NB4 (cell line): Measurements from ENCODE around the gene AP3S2.

ENCODE experiments used
- DNase-seq: peaks from one replicate; pipeline ENCODE4 v3.0.0; 2010; ENCODE audit warnings: low read depth
- H3K4me3 ChIP-seq: one replicate; pipeline ENCODE4 v1.5.1; 2011; ENCODE audit warnings: mild to moderate bottlenecking, low read depth, low read length, moderate library complexity
- MYC ChIP-seq: IDR thresholded peaks from 2 replicates; pipeline ENCODE4 v1.6.1; 2011; ENCODE audit warnings: low read depth, low read length
- POLR2A ChIP-seq: IDR thresholded peaks from 2 replicates; pipeline ENCODE4 v1.6.1; 2011; ENCODE audit warnings: mild to moderate bottlenecking; ENCODE audit not compliant: insufficient read length; ENCODE audit errors: extremely low read depth
- TF ChIP-seq, protein P1 (sequence below): IDR thresholded peaks from 2 replicates; pipeline ENCODE4 v1.6.1; 2011; ENCODE audit warnings: low read depth, low read length
- TF ChIP-seq, protein P2 (sequence below): IDR thresholded peaks from one replicate; pipeline ENCODE4 v1.5.1; 2012; ENCODE audit warnings: low read depth, low read length

The AP3S2 gene

DNA sequence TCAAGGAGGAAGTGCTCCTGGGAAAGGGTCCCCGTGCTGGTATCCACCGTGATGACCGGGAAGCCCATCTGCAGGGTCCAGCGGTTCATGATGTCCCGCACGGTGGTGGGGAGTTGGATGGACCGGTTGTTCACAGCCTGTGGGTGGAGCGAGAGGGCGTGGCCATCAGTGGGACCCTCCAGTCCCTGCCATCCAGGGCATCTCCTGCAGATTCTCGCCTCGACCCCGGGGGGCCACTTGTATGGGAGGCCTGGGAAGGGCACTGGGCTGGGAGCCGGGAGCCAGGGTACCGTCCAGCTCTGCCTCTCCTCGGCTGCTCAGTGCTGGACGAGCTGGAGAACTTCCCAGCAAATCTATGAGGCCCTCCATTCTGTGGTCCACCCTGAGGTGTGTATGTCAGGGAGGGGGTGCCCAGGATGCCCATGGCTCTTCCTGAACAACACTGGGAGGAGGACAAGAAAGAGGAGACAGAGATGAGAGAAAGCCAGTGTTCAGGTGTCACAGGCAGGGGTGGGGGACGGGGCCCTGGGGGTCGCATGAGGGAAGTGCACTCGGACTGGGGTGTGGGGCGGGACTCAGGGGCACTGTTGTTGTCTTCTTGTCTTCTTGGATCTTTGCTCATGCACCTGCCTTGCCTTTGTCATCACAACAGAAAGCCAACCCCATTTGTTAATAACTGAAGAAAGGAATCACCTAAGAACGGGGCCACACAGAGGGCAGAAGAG is 92.2 kb downstream of the AP3S2 start:
- H3K4me3 ChIP-seq: no peak overlapping the region

DNA sequence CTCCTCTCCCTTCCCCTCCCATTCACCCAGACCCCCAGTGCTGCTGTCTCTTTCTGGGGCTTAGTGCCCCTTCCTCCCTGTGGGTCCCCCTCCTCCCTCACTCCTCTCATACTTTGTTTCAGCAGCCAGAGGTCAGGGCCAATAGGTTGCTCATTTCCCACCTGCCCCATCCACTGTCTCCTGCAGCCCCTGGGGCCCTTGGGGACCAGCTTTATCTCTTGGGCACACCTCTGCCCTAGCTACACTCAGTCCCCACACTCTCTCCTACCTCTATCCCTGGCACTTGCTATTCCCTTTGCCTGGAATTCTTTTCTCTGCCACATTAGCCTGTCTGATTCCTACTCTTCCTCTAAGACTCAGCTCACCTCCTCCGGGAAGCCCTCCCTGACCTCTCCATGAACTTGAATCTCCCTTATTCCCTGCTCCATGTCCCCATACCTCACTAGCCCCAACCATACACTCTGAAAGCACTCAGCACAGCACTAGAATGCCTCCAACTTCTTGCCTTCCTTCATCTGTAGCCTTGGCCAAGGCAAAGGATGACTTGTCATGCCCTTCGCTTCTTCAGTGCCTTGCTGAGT is 93.8 kb downstream of the AP3S2 start:
- H3K4me3 ChIP-seq: no peak overlapping the region
- no peak for DNase-seq
- TF ChIP-seq, protein P1, sequence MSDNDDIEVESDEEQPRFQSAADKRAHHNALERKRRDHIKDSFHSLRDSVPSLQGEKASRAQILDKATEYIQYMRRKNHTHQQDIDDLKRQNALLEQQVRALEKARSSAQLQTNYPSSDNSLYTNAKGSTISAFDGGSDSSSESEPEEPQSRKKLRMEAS: no peak
- no peak for TF ChIP-seq MYC
- TF ChIP-seq POLR2A: no peak
- TF ChIP-seq, protein P2, sequence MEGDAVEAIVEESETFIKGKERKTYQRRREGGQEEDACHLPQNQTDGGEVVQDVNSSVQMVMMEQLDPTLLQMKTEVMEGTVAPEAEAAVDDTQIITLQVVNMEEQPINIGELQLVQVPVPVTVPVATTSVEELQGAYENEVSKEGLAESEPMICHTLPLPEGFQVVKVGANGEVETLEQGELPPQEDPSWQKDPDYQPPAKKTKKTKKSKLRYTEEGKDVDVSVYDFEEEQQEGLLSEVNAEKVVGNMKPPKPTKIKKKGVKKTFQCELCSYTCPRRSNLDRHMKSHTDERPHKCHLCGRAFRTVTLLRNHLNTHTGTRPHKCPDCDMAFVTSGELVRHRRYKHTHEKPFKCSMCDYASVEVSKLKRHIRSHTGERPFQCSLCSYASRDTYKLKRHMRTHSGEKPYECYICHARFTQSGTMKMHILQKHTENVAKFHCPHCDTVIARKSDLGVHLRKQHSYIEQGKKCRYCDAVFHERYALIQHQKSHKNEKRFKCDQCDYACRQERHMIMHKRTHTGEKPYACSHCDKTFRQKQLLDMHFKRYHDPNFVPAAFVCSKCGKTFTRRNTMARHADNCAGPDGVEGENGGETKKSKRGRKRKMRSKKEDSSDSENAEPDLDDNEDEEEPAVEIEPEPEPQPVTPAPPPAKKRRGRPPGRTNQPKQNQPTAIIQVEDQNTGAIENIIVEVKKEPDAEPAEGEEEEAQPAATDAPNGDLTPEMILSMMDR: no peak

More for the DNA sequence above, 92.2 kb downstream of the AP3S2 start:
- DNase-seq: no peak
- TF ChIP-seq, protein P2: no peak
- TF ChIP-seq, protein P1: no peak
- TF ChIP-seq MYC: no peak
- TF ChIP-seq POLR2A: no peak

DNA sequence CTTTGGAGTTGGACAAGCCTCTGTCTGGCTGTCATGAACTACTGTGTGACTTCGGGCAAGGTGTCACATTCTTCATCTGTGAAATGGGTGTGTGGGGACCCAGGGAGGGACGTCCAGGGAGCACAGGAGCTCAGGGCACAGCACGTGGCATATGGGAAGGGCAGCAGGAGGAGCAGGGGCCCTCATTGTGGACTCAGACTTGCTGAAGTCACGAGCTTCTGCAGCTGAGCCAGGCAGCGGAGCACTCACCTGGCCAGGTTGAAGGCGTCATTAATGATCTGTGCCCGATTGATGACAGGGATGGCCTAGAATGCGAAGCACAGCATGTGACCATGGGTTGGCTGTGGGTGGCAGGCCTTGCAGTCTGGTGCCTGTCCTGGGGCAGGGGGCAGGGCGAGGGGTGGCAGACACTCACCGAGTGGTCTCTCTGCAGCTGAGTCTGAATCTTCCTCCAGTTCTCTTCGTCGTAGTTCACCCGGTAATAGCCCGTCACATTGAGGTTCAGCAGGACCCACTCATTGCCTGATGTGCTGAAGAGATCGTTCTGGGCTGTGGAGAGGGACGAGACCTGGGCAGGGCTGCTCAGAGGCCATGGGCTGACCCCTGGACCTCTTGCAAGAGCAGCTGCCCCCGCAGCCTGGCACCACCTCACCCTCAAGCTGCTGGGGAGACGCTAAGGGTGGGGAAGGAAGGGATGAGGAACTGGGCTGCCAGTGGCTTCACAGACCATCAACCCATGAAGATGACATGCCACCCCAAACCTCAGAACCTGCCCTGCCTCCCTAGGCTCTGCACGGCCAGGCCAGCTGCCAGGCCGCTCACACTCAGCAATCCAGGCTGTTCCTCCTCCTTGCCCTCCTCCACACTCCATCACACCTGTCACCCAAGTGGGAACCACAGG is 94.5 kb downstream of the AP3S2 start:
- TF ChIP-seq, protein P2: no peak
- TF ChIP-seq MYC: no peak
- TF ChIP-seq, protein P1: no peak
- peak; percentile 11 for TF ChIP-seq POLR2A
- no peak for DNase-seq
- H3K4me3 ChIP-seq: no peak overlapping the region

DNA sequence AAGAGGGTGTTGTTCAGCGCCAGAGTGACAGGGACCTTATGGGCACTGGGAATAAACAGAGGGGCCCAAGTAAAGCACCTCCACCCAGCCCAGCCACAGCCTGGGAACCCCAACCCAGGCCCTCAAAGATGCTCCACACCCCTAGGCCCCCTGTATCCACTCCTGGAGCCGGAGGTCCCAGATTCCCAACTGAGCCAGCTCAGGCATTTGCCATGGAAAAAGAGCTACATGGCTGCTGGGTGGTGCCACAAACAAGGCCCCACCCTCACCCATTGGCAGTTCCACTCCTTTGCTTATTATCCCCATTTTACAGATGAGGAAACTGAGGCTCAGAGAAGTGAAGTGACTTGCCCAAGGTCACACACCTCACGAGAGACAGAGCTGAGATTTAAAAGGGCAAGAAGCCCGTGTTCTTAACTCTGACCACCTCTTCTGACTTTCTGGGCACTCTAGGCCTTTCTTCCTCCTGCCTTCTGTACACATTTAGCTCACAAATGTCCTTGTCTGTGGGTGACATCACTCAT is 96.1 kb downstream of the AP3S2 start:
- DNase-seq: no peak
- H3K4me3 ChIP-seq: no peak overlapping the region
- TF ChIP-seq MYC (no peak), POLR2A (no peak)
- TF ChIP-seq, protein P1: no peak
- TF ChIP-seq, protein P2: no peak

DNA sequence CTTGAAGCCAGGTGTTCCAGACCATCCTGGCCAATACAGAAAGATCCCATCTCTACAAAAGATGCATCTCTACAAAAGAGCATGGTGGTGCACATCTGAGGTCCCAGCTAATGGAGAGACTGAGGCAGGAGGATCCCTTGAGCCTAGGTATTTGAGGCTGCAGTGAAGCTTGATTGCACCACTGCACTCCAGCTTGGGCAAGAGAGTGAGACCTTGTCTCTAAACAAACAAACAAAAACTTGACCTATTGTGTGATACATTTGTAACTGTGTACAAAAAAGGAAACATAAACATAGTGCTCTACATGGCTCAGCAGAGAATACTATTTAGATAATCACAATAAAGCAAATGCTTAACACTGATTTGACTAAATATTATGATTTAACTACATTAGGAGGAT is 97.8 kb downstream of the AP3S2 start:
- DNase-seq: no peak
- no peak overlapping the region for H3K4me3 ChIP-seq
- no peak for TF ChIP-seq POLR2A
- TF ChIP-seq MYC: no peak
- TF ChIP-seq, protein P2: no peak
- TF ChIP-seq, protein P1: no peak
